RWPE1 (cell line): ENCODE data around the gene BOD1.

Experiments used
- CTCF ChIA-PET: fragments of 350-600 bp; sonication (Branson Sonifier 250); formaldehyde crosslinking; extraction: SDS; loops from one replicate; lab custom pipeline; 2021; lab: Yijun Ruan, JAX
- POLR2A ChIA-PET: fragments of 400-600 bp; formaldehyde crosslinking; extraction: SDS; loops from one replicate; lab custom pipeline; 2020; ENCODE audit warnings: antibody characterized with exemption; ENCODE audit not compliant: low non-redundant PET; lab: Yijun Ruan, JAX
- DNase-seq: peaks from one replicate; pipeline ENCODE4 v3.0.0; 2012; ENCODE audit warnings: low spot score
- H3K27ac ChIP-seq: fragments of 450-650 bp; 2 replicates; pipeline ENCODE4 v1.5.1; 2017
- TF ChIP-seq, protein P1 (sequence below): fragments of 450-650 bp; conservative IDR thresholded peaks from 2 replicates; pipeline ENCODE4 v1.5.1; 2017; ENCODE audit warnings: low read depth, mild to moderate bottlenecking

Gene BOD1

GRCh38 chr5:173642895-173643481 is 26.5 kb upstream of the BOD1 start:
- H3K27ac ChIP-seq: no peak overlapping the region
- TF ChIP-seq, protein P1, sequence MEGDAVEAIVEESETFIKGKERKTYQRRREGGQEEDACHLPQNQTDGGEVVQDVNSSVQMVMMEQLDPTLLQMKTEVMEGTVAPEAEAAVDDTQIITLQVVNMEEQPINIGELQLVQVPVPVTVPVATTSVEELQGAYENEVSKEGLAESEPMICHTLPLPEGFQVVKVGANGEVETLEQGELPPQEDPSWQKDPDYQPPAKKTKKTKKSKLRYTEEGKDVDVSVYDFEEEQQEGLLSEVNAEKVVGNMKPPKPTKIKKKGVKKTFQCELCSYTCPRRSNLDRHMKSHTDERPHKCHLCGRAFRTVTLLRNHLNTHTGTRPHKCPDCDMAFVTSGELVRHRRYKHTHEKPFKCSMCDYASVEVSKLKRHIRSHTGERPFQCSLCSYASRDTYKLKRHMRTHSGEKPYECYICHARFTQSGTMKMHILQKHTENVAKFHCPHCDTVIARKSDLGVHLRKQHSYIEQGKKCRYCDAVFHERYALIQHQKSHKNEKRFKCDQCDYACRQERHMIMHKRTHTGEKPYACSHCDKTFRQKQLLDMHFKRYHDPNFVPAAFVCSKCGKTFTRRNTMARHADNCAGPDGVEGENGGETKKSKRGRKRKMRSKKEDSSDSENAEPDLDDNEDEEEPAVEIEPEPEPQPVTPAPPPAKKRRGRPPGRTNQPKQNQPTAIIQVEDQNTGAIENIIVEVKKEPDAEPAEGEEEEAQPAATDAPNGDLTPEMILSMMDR: no peak
- CTCF ChIA-PET: interaction anchor here (0.5 kb wide), 1 partner anchor 232 kb away, joined by 3 read pairs; no protein-coding TSS in a partner anchor
- DNase-seq: no peak
- POLR2A ChIA-PET: interaction anchor here (0.7 kb wide), 1 partner anchor 13 kb away, joined by 6 read pairs; no protein-coding TSS in a partner anchor

DNA sequence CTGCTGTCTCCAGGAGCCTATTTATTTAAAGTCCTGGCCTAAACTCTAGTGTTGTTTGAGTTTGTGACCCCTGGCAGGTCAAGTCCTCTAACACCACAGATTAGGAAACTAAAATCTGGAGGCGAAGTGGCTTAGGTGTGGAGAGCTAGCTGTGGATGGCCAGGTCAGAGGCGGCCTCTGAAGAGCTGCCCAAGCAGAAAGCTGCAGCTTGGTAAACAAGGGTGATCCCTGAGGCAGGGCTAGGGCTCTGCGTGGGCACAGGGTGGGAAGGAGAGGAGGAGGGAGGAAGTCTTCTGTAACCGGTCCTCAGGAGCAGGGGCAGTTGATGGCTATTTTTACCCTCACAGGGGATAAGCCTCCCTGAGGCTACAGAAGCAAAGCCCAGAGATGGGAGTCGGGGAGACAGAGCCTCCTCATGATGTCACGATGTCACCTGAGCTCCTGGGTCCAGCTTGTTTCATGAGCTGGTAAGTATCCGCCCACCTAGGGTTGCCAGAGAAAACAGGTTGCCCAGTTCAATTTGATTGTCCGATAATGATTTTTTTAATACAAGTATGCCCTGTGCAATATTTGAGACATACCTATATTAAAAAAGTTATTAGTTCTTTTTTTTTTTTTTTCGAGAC is 25.9 kb upstream of the BOD1 start:
- CTCF ChIA-PET: interaction anchor here (0.5 to 0.6 kb wide), 2 partner anchors 19 to 233 kb away, joined by 3 read pairs; no protein-coding TSS in a partner anchor
- no peak for DNase-seq
- POLR2A ChIA-PET: interaction anchor here (0.7 kb wide), 1 partner anchor 13 kb away, joined by 6 read pairs; no protein-coding TSS in a partner anchor
- no peak overlapping the region for H3K27ac ChIP-seq
- TF ChIP-seq, protein P1: no peak

DNA sequence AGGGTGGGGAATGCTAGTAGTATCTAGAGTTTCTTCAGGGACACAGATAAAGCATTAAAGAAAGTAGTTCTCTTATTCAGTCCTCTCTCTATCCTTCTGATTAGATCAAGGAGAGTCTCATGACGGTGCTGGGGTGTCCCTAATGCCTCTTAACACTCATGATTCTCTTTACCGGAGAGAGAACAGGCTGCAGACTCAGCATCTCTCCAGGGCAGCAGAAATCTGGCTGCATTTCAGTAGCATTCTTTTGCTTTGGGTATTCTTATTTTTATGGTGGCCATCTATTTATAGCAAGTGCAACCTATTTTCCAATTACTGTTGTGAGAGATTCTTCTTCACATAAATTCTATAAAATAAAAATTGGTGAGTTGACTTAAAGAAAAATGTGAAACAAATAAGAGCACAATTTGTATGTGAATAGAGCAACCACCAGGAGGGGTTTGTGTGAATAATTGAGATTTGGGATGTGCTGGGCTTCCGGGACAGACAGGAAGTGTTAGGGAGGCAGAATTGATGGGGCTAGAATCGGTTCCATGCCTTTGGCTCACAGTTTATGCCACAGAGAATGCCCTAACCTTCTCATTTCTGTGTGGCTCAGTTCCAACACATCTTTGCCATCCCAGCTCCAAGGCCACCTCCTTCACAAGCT is 23.8 kb upstream of the BOD1 start:
- ChIA-PET CTCF (interaction anchor here (0.6 kb wide), 1 partner anchor 124 kb away, joined by 3 read pairs; no protein-coding TSS in a partner anchor), POLR2A (no interaction called here)
- DNase-seq: no peak
- no peak overlapping the region for H3K27ac ChIP-seq
- TF ChIP-seq, protein P1: no peak

DNA sequence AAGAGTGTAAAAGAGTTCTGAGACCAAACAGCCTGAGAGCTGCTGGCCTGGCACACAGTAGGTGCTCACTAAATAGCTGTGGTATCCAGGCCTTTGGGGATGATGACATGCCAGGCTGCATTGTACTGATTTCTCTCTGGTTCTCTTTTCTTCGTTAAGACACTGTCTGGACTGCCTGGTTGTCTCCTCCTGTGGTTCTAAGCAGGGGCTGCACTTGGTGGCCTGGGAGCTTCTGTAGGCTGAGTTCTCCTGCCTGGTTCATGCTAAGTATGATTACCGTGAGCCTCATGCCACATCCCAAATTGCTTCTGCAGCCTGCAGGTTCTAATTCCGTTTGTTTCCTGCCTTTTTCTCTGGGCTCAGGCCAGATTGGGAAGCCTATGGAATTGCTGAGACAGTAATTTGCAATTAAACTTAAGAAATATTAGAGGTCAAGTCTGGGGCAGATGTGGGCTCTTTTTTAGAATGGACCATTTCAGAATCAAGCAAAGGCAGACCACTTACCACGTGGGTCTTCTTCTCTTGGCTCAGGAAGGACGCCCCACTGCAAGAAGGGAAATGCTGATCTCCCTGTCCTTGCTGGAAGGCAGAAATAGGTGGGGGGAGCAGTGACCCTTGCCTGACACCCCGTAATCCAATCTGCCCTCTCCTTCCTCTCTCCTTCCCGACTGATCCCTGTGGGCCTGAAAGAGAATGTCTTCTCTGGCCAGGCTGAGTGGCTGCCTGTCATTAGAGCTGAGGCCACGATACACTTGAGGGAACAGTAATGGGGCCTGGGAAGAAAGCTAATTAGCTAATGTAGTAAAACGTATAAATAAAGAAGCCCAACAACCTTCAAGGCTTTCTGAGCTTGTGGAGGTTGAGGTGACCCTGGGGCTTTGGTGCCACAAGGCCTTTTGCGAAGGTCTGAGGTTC is 21.9 kb upstream of the BOD1 start:
- POLR2A ChIA-PET: no interaction called here
- TF ChIP-seq, protein P1: no peak
- no peak overlapping the region for H3K27ac ChIP-seq
- no peak for DNase-seq
- CTCF ChIA-PET: interaction anchor here (0.6 to 0.7 kb wide), 3 partner anchors 307 to 498 kb away, joined by 3 to 4 read pairs (median 4); no protein-coding TSS in a partner anchor

DNA sequence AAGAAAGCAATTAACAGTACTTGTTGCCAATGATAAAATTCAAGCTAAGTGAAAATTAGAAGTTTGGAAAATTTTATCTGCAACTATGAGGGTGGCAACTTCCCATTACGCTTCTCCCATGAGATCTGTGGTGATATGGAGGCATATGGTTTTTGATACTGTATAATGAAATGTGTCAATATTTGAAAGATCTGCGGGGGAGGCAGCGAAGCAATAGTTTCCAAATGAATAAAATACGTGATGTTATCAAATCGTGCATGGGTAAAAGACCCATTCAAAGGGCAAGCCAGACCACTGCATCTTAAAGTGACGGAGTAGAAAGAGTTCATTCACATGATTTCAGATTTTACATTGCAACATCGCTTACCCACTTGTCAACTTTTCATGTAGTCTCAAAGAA is 20.9 kb upstream of the BOD1 start:
- ChIA-PET CTCF (interaction anchor here (0.7 kb wide), 1 partner anchor 122 kb away, joined by 3 read pairs; no protein-coding TSS in a partner anchor), POLR2A (no interaction called here)
- no peak overlapping the region for H3K27ac ChIP-seq
- TF ChIP-seq, protein P1: no peak
- no peak for DNase-seq
